SH-SY5Y (cell line): Measurements from ENCODE around the gene SDK1.

Experiments
- GATA2 ChIP-seq: IDR thresholded peaks from 2 replicates; pipeline ENCODE4 v1.6.1; 2011; ENCODE audit warnings: mild to moderate bottlenecking, low read depth, low read length
- GATA3 ChIP-seq: IDR thresholded peaks from 2 replicates; pipeline ENCODE4 v1.6.1; 2011; ENCODE audit warnings: low read depth, mild to moderate bottlenecking, low read length, moderate library complexity

- no peak for TF ChIP-seq GATA3
- TF ChIP-seq GATA2: no peak
These were observed 833.2 kb downstream of the SDK1 start for GRCh38 chr7:4134204-4134603.
